PC-3 (cell line): Measurements from ENCODE around the gene MED28. TPM values are rescaled to one million over a fixed set of nuclear protein-coding genes. Genes with fewer than 3 reads are reported as not detected.

ENCODE experiments used
- ATAC-seq: fragments of 200-7000 bp; cut with Tn5 transposase; 2 replicates; pipeline ENCODE4 v1.9.1; 2020; ENCODE audit warnings: mild to moderate bottlenecking, moderate library complexity
- Bru-seq: library from RNA; stranded (reverse); fragments of 400-500 nt; gene quantifications from one replicate; lab custom pipeline; 2021; lab: Mats Ljungman, UMichigan
- BruChase-seq, 2 experiments: library from RNA; stranded (reverse); fragments of 400-500 nt; gene quantifications; one replicate each; lab custom pipeline; 2021; lab: Mats Ljungman, UMichigan
- BruUV-seq: library from RNA; stranded (reverse); fragments of 400-500 nt; replicated peaks from 2 replicates; lab custom pipeline; 2021; lab: Mats Ljungman, UMichigan
- CTCF ChIA-PET: fragments of 300-600 bp; sonication (Branson Sonifier 250); formaldehyde crosslinking; loops from one replicate; lab custom pipeline; 2022; ENCODE audit warnings: antibody characterized with exemption; lab: Charles Lee
- POLR2A ChIA-PET: fragments of 300-600 bp; sonication (Branson Sonifier 250); formaldehyde crosslinking; loops from one replicate; lab custom pipeline; 2022; ENCODE audit warnings: antibody characterized with exemption; ENCODE audit not compliant: unreplicated experiment; lab: Charles Lee
- DNase-seq: peaks from one replicate; pipeline ENCODE4 v3.0.0-alpha.2; 2015
- H2AFZ ChIP-seq: fragments of 300-600 bp; sonication (generic); 2 replicates; pipeline ENCODE4 v1.6.0; 2016; ENCODE audit warnings: antibody characterized with exemption, low read length
- H3F3A ChIP-seq: fragments of 300-600 bp; sonication (generic); one replicate; pipeline ENCODE4 v1.6.0; 2017; ENCODE audit warnings: antibody characterized with exemption, low read length, control low read depth, mild to moderate bottlenecking; ENCODE audit not compliant: unreplicated experiment
- H3K27ac ChIP-seq: fragments of 300-600 bp; sonication (generic); 2 replicates; pipeline ENCODE4 v1.5.1; 2016; ENCODE audit warnings: mild to moderate bottlenecking, low read length
- H3K27me3 ChIP-seq: fragments of 300-600 bp; sonication (generic); 2 replicates; pipeline ENCODE4 v1.6.1; 2016; ENCODE audit warnings: low read length, mixed read lengths
- H3K36me3 ChIP-seq: fragments of 300-600 bp; sonication (generic); 2 replicates; pipeline ENCODE4 v1.6.1; 2016; ENCODE audit warnings: low read depth, mixed run types, low read length, mixed read lengths
- H3K4me1 ChIP-seq: fragments of 300-600 bp; sonication (generic); 2 replicates; pipeline ENCODE4 v1.5.1; 2016; ENCODE audit warnings: low read length; ENCODE audit not compliant: insufficient read depth
- H3K4me2 ChIP-seq: fragments of 300-600 bp; sonication (generic); 2 replicates; pipeline ENCODE4 v1.6.0; 2016; ENCODE audit warnings: low read length
- H3K4me3 ChIP-seq: fragments of 300-600 bp; sonication (generic); 2 replicates; pipeline ENCODE4 v1.5.1; 2016; ENCODE audit warnings: mild to moderate bottlenecking, low read length, mixed read lengths
- H3K79me2 ChIP-seq: fragments of 300-600 bp; sonication (generic); 2 replicates; pipeline ENCODE4 v1.6.1; 2017; ENCODE audit warnings: low read length, mixed read lengths
- H3K9ac ChIP-seq: fragments of 300-600 bp; sonication (generic); 2 replicates; pipeline ENCODE4 v1.6.0; 2016; ENCODE audit warnings: mild to moderate bottlenecking, low read length
- H3K9me2 ChIP-seq: fragments of 300-600 bp; sonication (generic); replicated peaks from 2 replicates; pipeline ENCODE4 v1.6.1; 2016; ENCODE audit warnings: mixed run types, low read length, mixed read lengths
- H3K9me3 ChIP-seq: fragments of 300-600 bp; sonication (generic); 2 replicates; pipeline ENCODE4 v1.6.1; 2016; ENCODE audit warnings: low read length, mixed read lengths
- H4K20me1 ChIP-seq: fragments of 300-600 bp; sonication (generic); 2 replicates; pipeline ENCODE4 v1.6.1; 2016; ENCODE audit warnings: low read length, mixed read lengths
- CTCF ChIP-seq: fragments of 300-600 bp; sonication (generic); conservative IDR thresholded peaks from 2 replicates; pipeline ENCODE4 v1.5.1; 2017; ENCODE audit warnings: antibody characterized with exemption, low read depth, mild to moderate bottlenecking, low read length
- EZH2 ChIP-seq: fragments of 300-600 bp; sonication (generic); IDR thresholded peaks from one replicate; pipeline ENCODE4 v1.6.1; 2017; ENCODE audit warnings: antibody characterized with exemption, mild to moderate bottlenecking, low read length; ENCODE audit not compliant: unreplicated experiment
- EZH2phosphoT487 ChIP-seq: fragments of 300-600 bp; sonication (generic); IDR thresholded peaks from 2 replicates; pipeline ENCODE4 v1.6.1; 2018; ENCODE audit warnings: mild to moderate bottlenecking, antibody characterized with exemption, low read length, borderline replicate concordance
- intact Hi-C: fragments of 100-400 bp; cut with micrococcal nuclease; formaldehyde crosslinking; loops from 2 replicates; pipeline ENCODE4 v1.9.0; 2023
- long read RNA-seq: library from polyadenylated mRNA; unstranded; transcript quantifications from one replicate; pipeline ENCODE4 v2.0.0, GENCODE V29; 2021; ENCODE audit not compliant: unreplicated experiment
- total RNA-seq: library from RNA; depleted of rRNA; stranded (reverse); fragments of >200 nt; gene quantifications from 2 replicates; pipeline ENCODE4 v1.2.3, GENCODE V29; 2014; rRNA removed

The MED28 gene
- 4.4 and 11.6 TPM in 2 replicates for total RNA-seq
- Bru-seq, nascent RNA = percentile 90 among the genes with signal in this experiment
- percentile 93 among the genes with signal in this experiment for BruChase-seq, experiment 1, labeled RNA remaining after a 6-hour chase
- BruChase-seq, experiment 2, labeled RNA remaining after a 2-hour chase = percentile 96 among the genes with signal in this experiment
- long read RNA-seq, full-length matches to known transcripts = 37 of 41 reads
- long read RNA-seq, partial matches to known transcripts = 2 of 41 reads
- long read RNA-seq, other reads (novel, unspliced or antisense) = 2 of 41 reads

GRCh38 chr4:17614416-17615299 is at the start of gene MED28:
TSS of gene MED28 (plus strand) at chr4:17614641. CDS start at chr4:17614655, 14 bp downstream.
- TF ChIP-seq CTCF (no peak), EZH2phosphoT487 (no peak), EZH2 (no peak)
- Histone ChIP-seq H3F3A (no peaks in the 10 kb centered on the region), H2AFZ (peak within 1 kb of the TSS; percentile 83), H3K4me1 (peaks cover 12% of the 10 kb centered on the region), H3K4me2 (peak within 1 kb of the TSS; percentile 86), H3K27ac (peak within 1 kb of the TSS; percentile 85), H3K79me2 (peaks cover 50% of the 10 kb centered on the region), H3K36me3 (no peaks in the 10 kb centered on the region; the same call in none of the 2 replicates), H3K9me2 (no peaks in the 10 kb centered on the region), H3K9me3 (no peaks in the 10 kb centered on the region), H3K9ac (peak within 1 kb of the TSS; percentile 92), H3K27me3 (no peaks in the 10 kb centered on the region), H3K4me3 (peak within 1 kb of the TSS; percentile 98), H4K20me1 (peaks cover 17% of the 10 kb centered on the region)
- POLR2A ChIA-PET = interaction anchor here (0.6 kb wide), 1 partner anchor 238 kb away, joined by 3 read pairs; no protein-coding TSS in a partner anchor
- intact Hi-C loops = loop anchor here (2.0 to 5.0 kb wide), 2 partner anchors 38 to 193 kb away; partner anchors contain the start of gene LAP3
- ATAC-seq (peak; percentile 80), DNase-seq (peak; percentile 90)
- TSS peak; percentile 88 for BruUV-seq
- CTCF ChIA-PET = no interaction called here

GRCh38 chr4:17565846-17566245 is 48.6 kb upstream of the MED28 start:
- H3K9me2 ChIP-seq = no peaks in the 10 kb centered on the region
- BruUV-seq = no TSS peak
- H3K9ac ChIP-seq = no peak overlapping the region
- ATAC-seq (no peak), DNase-seq (no peak)
- CTCF ChIA-PET = no interaction called here
- no peaks in the 10 kb centered on the region for H3K36me3 ChIP-seq
- no peaks in the 10 kb centered on the region for H3F3A ChIP-seq
- no peaks in the 10 kb centered on the region for H3K4me1 ChIP-seq
- no peaks in the 10 kb centered on the region for H3K27me3 ChIP-seq
- H3K79me2 ChIP-seq = no peaks in the 10 kb centered on the region
- H3K27ac ChIP-seq = no peak overlapping the region
- H3K9me3 ChIP-seq = no peaks in the 10 kb centered on the region
- H3K4me3 ChIP-seq = no peak overlapping the region
- H2AFZ ChIP-seq = no peak overlapping the region
- no peaks in the 10 kb centered on the region for H4K20me1 ChIP-seq
- no peak overlapping the region for H3K4me2 ChIP-seq
- intact Hi-C loops = no loop called here
- no peak for TF ChIP-seq CTCF
- TF ChIP-seq EZH2phosphoT487 = no peak
- no peak for TF ChIP-seq EZH2
- POLR2A ChIA-PET = no interaction called here
